MM.1S (cell line): ENCODE data around the gene COL13A1.

Experiments
- EZH2 ChIP-seq: fragments of 300-600 bp; sonication (generic); optimal IDR thresholded peaks from 2 replicates; pipeline ENCODE3; 2017; ENCODE audit warnings: low read depth, mild to moderate bottlenecking, antibody characterized with exemption, low read length, mixed read lengths
- TF ChIP-seq, protein P1 (sequence below): fragments of 300-600 bp; sonication (generic); IDR thresholded peaks from 2 replicates; pipeline ENCODE4 v1.5.1; 2016; ENCODE audit warnings: antibody characterized with exemption, low read length, mixed read lengths

DNA sequence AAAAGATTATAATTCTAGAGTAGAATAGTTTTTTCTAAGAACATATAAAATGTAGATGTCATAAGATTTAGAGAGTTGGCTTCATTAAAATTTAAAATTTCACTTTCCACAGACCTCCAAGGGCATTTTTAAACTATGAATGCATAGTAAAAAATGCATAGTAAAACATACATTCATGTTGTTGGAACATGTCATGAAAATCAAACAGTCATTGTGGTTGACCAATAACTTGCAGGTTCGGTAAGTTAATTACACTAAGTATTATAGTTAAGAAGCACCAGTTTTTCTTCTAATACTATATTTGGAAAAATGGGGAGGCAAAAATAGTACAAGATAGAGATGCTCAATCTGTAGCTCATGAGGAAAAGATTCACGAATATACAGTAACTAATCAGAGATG lies 189.4 kb downstream of the COL13A1 start:
- TF ChIP-seq, protein P1, sequence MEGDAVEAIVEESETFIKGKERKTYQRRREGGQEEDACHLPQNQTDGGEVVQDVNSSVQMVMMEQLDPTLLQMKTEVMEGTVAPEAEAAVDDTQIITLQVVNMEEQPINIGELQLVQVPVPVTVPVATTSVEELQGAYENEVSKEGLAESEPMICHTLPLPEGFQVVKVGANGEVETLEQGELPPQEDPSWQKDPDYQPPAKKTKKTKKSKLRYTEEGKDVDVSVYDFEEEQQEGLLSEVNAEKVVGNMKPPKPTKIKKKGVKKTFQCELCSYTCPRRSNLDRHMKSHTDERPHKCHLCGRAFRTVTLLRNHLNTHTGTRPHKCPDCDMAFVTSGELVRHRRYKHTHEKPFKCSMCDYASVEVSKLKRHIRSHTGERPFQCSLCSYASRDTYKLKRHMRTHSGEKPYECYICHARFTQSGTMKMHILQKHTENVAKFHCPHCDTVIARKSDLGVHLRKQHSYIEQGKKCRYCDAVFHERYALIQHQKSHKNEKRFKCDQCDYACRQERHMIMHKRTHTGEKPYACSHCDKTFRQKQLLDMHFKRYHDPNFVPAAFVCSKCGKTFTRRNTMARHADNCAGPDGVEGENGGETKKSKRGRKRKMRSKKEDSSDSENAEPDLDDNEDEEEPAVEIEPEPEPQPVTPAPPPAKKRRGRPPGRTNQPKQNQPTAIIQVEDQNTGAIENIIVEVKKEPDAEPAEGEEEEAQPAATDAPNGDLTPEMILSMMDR = no peak
- no peak for TF ChIP-seq EZH2
